ENCODE data around the gene TENT4A.

GRCh38 chr5:6790346-6790865 lies 77.2 kb downstream of the TENT4A start:
- TF ChIP-seq CTCF (IDR thresholded peaks at IDR 0.05) (no peak), EP300 (IDR thresholded peaks at IDR 0.05) (no peak), POLR2A (IDR thresholded peaks at IDR 0.05) (no peak)

All from upper lobe of left lung (tissue), 4 donors.